DMS153 (cell line): ENCODE results near the gene ERAL1.
"Not testable (repeated sequence)": the region's sequence is repeated elsewhere in the genome, so short reads cannot be mapped to it uniquely, and the experiment has no call there.

ENCODE experiments used
- DNase-seq: peaks from one replicate; lab custom pipeline; 2025; lab: John Stamatoyannopoulos, UW

ERAL1 gene

GRCh38 chr17:28879886-28880571, 25.2 kb downstream of the ERAL1 start:
- DNase-seq, result no peak

- DNase-seq, result no peak
Measured at GRCh38 chr17:28880572-28880945, 25.7 kb downstream of the ERAL1 start.

GRCh38 chr17:28881533-28882056, 26.8 kb downstream of the ERAL1 start:
- DNase-seq, result no peak

GRCh38 chr17:28882154-28882895, 27.5 kb downstream of the ERAL1 start:
- no peak for DNase-seq

GRCh38 chr17:28883967-28884702, 29.3 kb downstream of the ERAL1 start:
- DNase-seq, result no peak

- no peak for DNase-seq
Measured at GRCh38 chr17:28885363-28885762, 30.5 kb downstream of the ERAL1 start.

GRCh38 chr17:28885951-28886350, 31.1 kb downstream of the ERAL1 start:
- no peak for DNase-seq

- no peak for DNase-seq
Measured at GRCh38 chr17:28887871-28888471, 33.2 kb downstream of the ERAL1 start.

- DNase-seq, result no peak
Measured at GRCh38 chr17:28888832-28889231, 34.0 kb downstream of the ERAL1 start.

GRCh38 chr17:28889996-28890395, 35.2 kb downstream of the ERAL1 start:
- no peak for DNase-seq

- DNase-seq, result no peak
Measured at GRCh38 chr17:28891201-28891600, 36.4 kb downstream of the ERAL1 start.

GRCh38 chr17:28892024-28892423, 37.2 kb downstream of the ERAL1 start:
- no peak for DNase-seq

- DNase-seq, result not testable (repeated sequence)
Measured at GRCh38 chr17:28893248-28894183, 38.7 kb downstream of the ERAL1 start.

GRCh38 chr17:28895794-28896447, 41.1 kb downstream of the ERAL1 start:
- no peak for DNase-seq

- DNase-seq, result no peak
Measured at GRCh38 chr17:28896491-28896883, 41.7 kb downstream of the ERAL1 start.

- DNase-seq, result peak; percentile 44
Measured at GRCh38 chr17:28896884-28897768, 42.3 kb downstream of the ERAL1 start, which contains the start of gene FLOT2. Gene FLOT2 (minus strand): TSS chr17:28897733. CDS start chr17:28897574, 159 bp downstream.

GRCh38 chr17:28897769-28898526, 43.1 kb downstream of the ERAL1 start:
- no peak for DNase-seq

GRCh38 chr17:28898527-28898955, 43.7 kb downstream of the ERAL1 start:
- DNase-seq, result no peak
